NT2/D1 (cell line): Measurements from ENCODE around the gene NHS.

ENCODE experiments used
- SUZ12 ChIP-seq: IDR thresholded peaks from 2 replicates; pipeline ENCODE4 v1.6.1; 2011; ENCODE audit not compliant: insufficient read length, insufficient read depth; ENCODE audit errors: extremely low read depth
- YY1 ChIP-seq: IDR thresholded peaks from 2 replicates; pipeline ENCODE4 v1.6.1; 2011; ENCODE audit not compliant: insufficient read length, insufficient read depth
- ZNF274 ChIP-seq: IDR thresholded peaks from 2 replicates; pipeline ENCODE4 v1.6.1; 2011; ENCODE audit warnings: mild to moderate bottlenecking, low read depth, low read length

- TF ChIP-seq ZNF274 (no peak), YY1 (no peak), SUZ12 (no peak)
Observed at GRCh38 chrX:17674601-17675000, 299.6 kb downstream of the NHS start.
